Epithelial cell of proximal tubule (primary cell): Measurements from ENCODE around the gene KRTAP20-3. TPM values are rescaled to one million over a fixed set of nuclear protein-coding genes. Genes with fewer than 3 reads are reported as not detected.

ENCODE experiments used
- DNase-seq: peaks from one replicate; pipeline ENCODE4 v3.0.0-alpha.2; 2011; ENCODE audit warnings: low read depth
- H3K4me3 ChIP-seq: 2 replicates; pipeline ENCODE4 v1.5.1; 2011; ENCODE audit warnings: low read depth, mild to moderate bottlenecking, low read length
- CTCF ChIP-seq: conservative IDR thresholded peaks from 2 replicates; pipeline ENCODE4 v1.5.1; 2012; ENCODE audit warnings: low read depth, mild to moderate bottlenecking, low read length
- total RNA-seq: library from RNA; depleted of rRNA; stranded (reverse); fragments of >200 nt; gene quantifications from 2 replicates; pipeline ENCODE4 v1.2.3, GENCODE V29; 2015

The KRTAP20-3 gene
- total RNA-seq, 1 donor from 2014 or later: not detected

- no peak for DNase-seq
- no peak within 1 kb of the TSS for H3K4me3 ChIP-seq
- no peak for TF ChIP-seq CTCF
Measured at GRCh38 chr21:30616125-30616524, 26.5 kb upstream of the KRTAP20-3 start, which contains the start of gene KRTAP20-1. KRTAP20-1 (plus strand) TSS chr21:30616425; CDS start chr21:30616455, 30 bp downstream.

GRCh38 chr21:30620080-30620479, 22.6 kb upstream of the KRTAP20-3 start:
- H3K4me3 ChIP-seq: no peak overlapping the region
- no peak for DNase-seq

GRCh38 chr21:30620522-30620921, 22.1 kb upstream of the KRTAP20-3 start, which contains the start of gene KRTAP20-4:
KRTAP20-4 (plus strand) TSS chr21:30620627.
- no peak for TF ChIP-seq CTCF
- no peak within 1 kb of the TSS for H3K4me3 ChIP-seq
- DNase-seq: no peak

More at GRCh38 chr21:30620080-30620479, 22.6 kb upstream of the KRTAP20-3 start:
- no peak for TF ChIP-seq CTCF

- DNase-seq: no peak
Measured at GRCh38 chr21:30623362-30623761, 19.3 kb upstream of the KRTAP20-3 start.

GRCh38 chr21:30625449-30626165, 17.1 kb upstream of the KRTAP20-3 start:
- TF ChIP-seq CTCF: no peak
- H3K4me3 ChIP-seq: no peak overlapping the region
- DNase-seq: no peak

More at GRCh38 chr21:30623362-30623761, 19.3 kb upstream of the KRTAP20-3 start:
- no peak overlapping the region for H3K4me3 ChIP-seq
- TF ChIP-seq CTCF: no peak

GRCh38 chr21:30628109-30628508, 14.6 kb upstream of the KRTAP20-3 start:
- H3K4me3 ChIP-seq: no peak overlapping the region
- no peak for DNase-seq
- no peak for TF ChIP-seq CTCF

GRCh38 chr21:30629200-30629599, 13.5 kb upstream of the KRTAP20-3 start:
- no peak for TF ChIP-seq CTCF
- DNase-seq: no peak
- no peak overlapping the region for H3K4me3 ChIP-seq
